CD4-positive, alpha-beta T cell (primary cell): ENCODE results near the gene PLXNC1. TPM values are rescaled to one million over a fixed set of nuclear protein-coding genes. Genes with fewer than 3 reads are reported as not detected.

Experiments
- ATAC-seq: fragments of 200-7000 bp; cut with Tn5 transposase; one replicate; pipeline ENCODE4 v1.10.0; 2022; ENCODE audit warnings: mild to moderate bottlenecking; ENCODE audit not compliant: poor library complexity
- CTCF ChIA-PET: fragments of 350-600 bp; sonication (Branson Sonifier 250); formaldehyde crosslinking; loops from one replicate; lab custom pipeline; 2021; ENCODE audit warnings: antibody characterized with exemption, inconsistent platforms; lab: Charles Lee
- POLR2A ChIA-PET: fragments of 350-600 bp; sonication (Branson Sonifier 250); formaldehyde crosslinking; loops from one replicate; lab custom pipeline; 2021; ENCODE audit warnings: antibody characterized with exemption, inconsistent platforms; lab: Charles Lee
- DNase-seq, 14 experiments: peaks; one replicate each; pipeline ENCODE4 v3.0.0-alpha.2; 2013 to 2020; ENCODE audit warnings: mixed read lengths in 2 of 14
- H3K27ac ChIP-seq, 2 donors: one replicate each; pipeline versions ENCODE4 v1.5.1 to v1.7.0; 2013; ENCODE audit warnings: low read length in 2 of 2, low read depth in 1 of 2, mild to moderate bottlenecking in 1 of 2
- H3K27me3 ChIP-seq, 2 experiments: 1 replicate in 1 of 2; 2 replicates in 1 of 2; pipeline versions ENCODE4 v1.6.1 to v1.7.0; 2013; ENCODE audit warnings: low read length in 2 of 2, control low read depth in 1 of 2, mild to moderate bottlenecking in 1 of 2, moderate library complexity in 1 of 2; ENCODE audit not compliant: insufficient read depth in 2 of 2, control insufficient read depth in 1 of 2
- H3K36me3 ChIP-seq: one replicate; pipeline ENCODE4 v1.6.1; 2013; ENCODE audit warnings: low read length, control low read depth; ENCODE audit not compliant: insufficient read depth
- H3K4me1 ChIP-seq: one replicate; pipeline ENCODE4 v1.6.1; 2013; ENCODE audit warnings: low read length, control low read depth; ENCODE audit not compliant: insufficient read depth
- H3K4me3 ChIP-seq: one replicate; pipeline ENCODE4 v1.5.1; 2013; ENCODE audit warnings: mild to moderate bottlenecking, low read length, moderate library complexity
- H3K9me3 ChIP-seq, 2 experiments: 1 replicate in 1 of 2; 2 replicates in 1 of 2; pipeline versions ENCODE4 v1.6.1 to v1.7.0; 2013; ENCODE audit warnings: low read length in 2 of 2, mild to moderate bottlenecking in 2 of 2, control low read depth in 1 of 2, moderate library complexity in 1 of 2; ENCODE audit not compliant: control insufficient read depth in 1 of 2, insufficient read depth in 1 of 2
- H3K27ac Mint-ChIP-seq: one replicate; pipeline ENCODE4 v1.8.0; 2020; ENCODE audit warnings: mixed read lengths
- H3K27me3 Mint-ChIP-seq: one replicate; pipeline ENCODE4 v1.8.0; 2021; ENCODE audit warnings: mixed read lengths
- H3K36me3 Mint-ChIP-seq: one replicate; pipeline ENCODE4 v1.8.0; 2021; ENCODE audit warnings: low read depth, mixed read lengths
- H3K4me1 Mint-ChIP-seq: one replicate; pipeline ENCODE4 v1.8.0; 2021; ENCODE audit warnings: low read depth, mixed read lengths
- H3K4me3 Mint-ChIP-seq: one replicate; pipeline ENCODE4 v1.8.0; 2020; ENCODE audit warnings: mild to moderate bottlenecking, mixed read lengths
- H3K9me3 Mint-ChIP-seq: one replicate; pipeline ENCODE4 v1.8.0; 2020; ENCODE audit warnings: mixed read lengths
- CTCF ChIP-seq: fragments of 200-600 bp; IDR thresholded peaks from one replicate; pipeline ENCODE4 v1.8.0; 2022; ENCODE audit warnings: antibody characterized with exemption, mild to moderate bottlenecking
- intact Hi-C, 2 experiments: fragments of 100-400 bp; cut with DNase I in 1 of 2; cut with micrococcal nuclease in 1 of 2; formaldehyde crosslinking; loops; one replicate each; pipeline versions ENCODE4 v1.15.1 to v1.9.0; 2023 to 2025; cut with DNase I, micrococcal nuclease
- total RNA-seq, 174 experiments: library from RNA in 2 of 174; stranded (reverse) in 2 of 174; gene quantifications; one replicate each; pipeline ENCODE4 v1.2.3 and lab custom pipeline; 2021 to 2026

The PLXNC1 gene
- total RNA-seq, 2 experiments from 2014 or later: 5.2 to 5.3 TPM

GRCh38 chr12:94157181-94157580, 8.8 kb downstream of the PLXNC1 start:
- DNase-seq: peak in 1 of 14 experiments; percentile 22
- no peak overlapping the region for H3K27ac ChIP-seq
- Mint-ChIP-seq H3K9me3 (no peaks in the 10 kb centered on the region), H3K27me3 (no peaks in the 10 kb centered on the region), H3K4me1 (peaks cover 22% of the 10 kb centered on the region), H3K36me3 (no peaks in the 10 kb centered on the region), H3K27ac (no peak overlapping the region), H3K4me3 (no peak overlapping the region)
- H3K4me1 ChIP-seq: peaks cover 11% of the 10 kb centered on the region
- intact Hi-C loops: no loop called here
- H3K4me3 ChIP-seq: no peak overlapping the region
- no peak for ATAC-seq
- no peak for TF ChIP-seq CTCF
- no peaks in the 10 kb centered on the region for H3K9me3 ChIP-seq
- no peaks in the 10 kb centered on the region for H3K27me3 ChIP-seq
- no peaks in the 10 kb centered on the region for H3K36me3 ChIP-seq
- ChIA-PET CTCF (interaction anchor here (0.6 to 0.7 kb wide), 2 partner anchors 20 to 169 kb away, joined by 3 read pairs; no protein-coding TSS in a partner anchor), POLR2A (no interaction called here)

GRCh38 chr12:94157981-94158411, 9.6 kb downstream of the PLXNC1 start:
- Histone ChIP-seq H3K4me3 (no peak overlapping the region), H3K27ac (no peak overlapping the region), H3K36me3 (no peaks in the 10 kb centered on the region), H3K4me1 (peaks cover 11% of the 10 kb centered on the region), H3K9me3 (no peaks in the 10 kb centered on the region), H3K27me3 (no peaks in the 10 kb centered on the region)
- no peak for TF ChIP-seq CTCF
- intact Hi-C loops: no loop called here
- CTCF ChIA-PET: no interaction called here
- ATAC-seq (no peak), DNase-seq (peak in 2 of 14 experiments; percentile 41 to 45)
- no peaks in the 10 kb centered on the region for H3K9me3 Mint-ChIP-seq
- H3K4me3 Mint-ChIP-seq: no peak overlapping the region
- no peak overlapping the region for H3K27ac Mint-ChIP-seq
- POLR2A ChIA-PET: no interaction called here
- H3K4me1 Mint-ChIP-seq: peaks cover 14% of the 10 kb centered on the region
- no peaks in the 10 kb centered on the region for H3K27me3 Mint-ChIP-seq
- H3K36me3 Mint-ChIP-seq: no peaks in the 10 kb centered on the region

GRCh38 chr12:94158666-94159065, 10.3 kb downstream of the PLXNC1 start:
- Histone ChIP-seq H3K9me3 (no peaks in the 10 kb centered on the region), H3K27ac (no peak overlapping the region), H3K4me3 (no peak overlapping the region), H3K36me3 (no peaks in the 10 kb centered on the region), H3K27me3 (no peaks in the 10 kb centered on the region), H3K4me1 (peaks cover 11% of the 10 kb centered on the region)
- no peaks in the 10 kb centered on the region for H3K9me3 Mint-ChIP-seq
- peaks cover 8% of the 10 kb centered on the region for H3K4me1 Mint-ChIP-seq
- ChIA-PET POLR2A (interaction anchor here (0.8 kb wide), 1 partner anchor 852 kb away, joined by 4 read pairs; no protein-coding TSS in a partner anchor), CTCF (no interaction called here)
- H3K36me3 Mint-ChIP-seq: no peaks in the 10 kb centered on the region
- no peak overlapping the region for H3K27ac Mint-ChIP-seq
- DNase-seq (no peak), ATAC-seq (no peak)
- intact Hi-C loops: no loop called here
- no peak overlapping the region for H3K4me3 Mint-ChIP-seq
- no peak for TF ChIP-seq CTCF
- H3K27me3 Mint-ChIP-seq: no peaks in the 10 kb centered on the region
